Activated CD8-positive, alpha-beta memory T cell treated with anti-CD3 and anti-CD28 coated beads, Interleukin-2, amount 50 U/mL, for 48 hours (primary cell): Measurements from ENCODE around the gene AKT1.

Experiments used
- DNase-seq: peaks from one replicate; pipeline ENCODE4 v3.0.0-alpha.2; 2020

Gene AKT1

DNA sequence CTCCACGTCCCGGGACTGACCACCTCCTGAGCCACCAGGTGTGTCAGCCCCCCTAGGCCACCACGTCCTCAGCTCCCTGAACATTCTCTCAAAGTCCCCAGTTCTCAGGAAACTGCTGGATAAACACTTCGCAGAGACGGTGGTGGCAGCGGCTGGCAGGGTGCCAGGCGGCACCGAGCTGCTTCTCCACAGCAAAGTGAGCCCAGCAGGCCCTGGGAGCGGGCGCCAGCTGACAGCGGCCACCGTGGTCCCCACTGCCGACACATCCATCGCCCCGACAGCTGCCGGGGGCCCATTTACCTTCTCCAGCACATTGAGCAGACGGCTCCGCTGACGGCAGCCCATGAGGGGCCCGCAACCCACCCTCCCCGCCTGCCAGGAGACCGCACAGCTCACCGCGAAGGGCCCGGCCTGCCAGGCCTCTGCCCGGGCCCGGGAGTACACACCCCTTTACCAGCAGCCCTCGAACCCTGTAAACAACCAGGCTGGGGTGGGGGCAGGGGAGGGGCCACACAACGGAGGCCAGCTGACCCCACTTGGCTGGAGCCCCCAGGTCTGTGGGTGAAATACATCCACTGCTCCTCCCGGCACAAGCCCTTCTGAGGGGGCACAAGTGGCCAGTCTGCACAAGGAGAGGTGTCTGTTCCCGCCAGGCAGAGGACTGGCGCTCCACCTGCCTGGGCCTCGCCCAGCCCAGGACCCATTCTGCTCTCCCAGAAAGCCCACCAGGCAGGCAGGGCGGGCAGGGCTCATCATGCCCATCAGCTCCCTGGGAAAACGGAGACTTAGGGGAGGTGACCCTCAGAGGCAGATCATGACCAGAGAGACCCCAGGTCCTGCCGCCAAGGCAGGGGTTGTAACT lies 10.5 kb downstream of the AKT1 start:
- no peak for DNase-seq

DNA sequence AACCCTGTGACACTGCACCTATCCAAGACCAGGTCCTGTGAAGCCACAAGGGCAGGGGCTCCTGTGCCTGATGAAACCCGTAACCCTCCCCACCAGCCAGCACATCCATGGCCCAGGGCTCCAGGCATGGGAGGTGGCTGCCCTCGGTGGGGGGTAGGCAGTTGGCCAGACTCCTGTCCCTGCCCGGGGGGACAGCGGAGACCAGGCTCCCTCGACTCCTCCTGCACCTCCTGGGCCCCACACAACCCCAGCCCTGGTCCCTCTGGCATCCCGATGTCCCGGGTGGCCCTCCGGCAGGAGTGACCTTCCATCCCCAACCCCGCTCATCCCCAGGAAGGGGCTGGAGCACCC lies 11.4 kb downstream of the AKT1 start:
- DNase-seq, result no peak

DNA sequence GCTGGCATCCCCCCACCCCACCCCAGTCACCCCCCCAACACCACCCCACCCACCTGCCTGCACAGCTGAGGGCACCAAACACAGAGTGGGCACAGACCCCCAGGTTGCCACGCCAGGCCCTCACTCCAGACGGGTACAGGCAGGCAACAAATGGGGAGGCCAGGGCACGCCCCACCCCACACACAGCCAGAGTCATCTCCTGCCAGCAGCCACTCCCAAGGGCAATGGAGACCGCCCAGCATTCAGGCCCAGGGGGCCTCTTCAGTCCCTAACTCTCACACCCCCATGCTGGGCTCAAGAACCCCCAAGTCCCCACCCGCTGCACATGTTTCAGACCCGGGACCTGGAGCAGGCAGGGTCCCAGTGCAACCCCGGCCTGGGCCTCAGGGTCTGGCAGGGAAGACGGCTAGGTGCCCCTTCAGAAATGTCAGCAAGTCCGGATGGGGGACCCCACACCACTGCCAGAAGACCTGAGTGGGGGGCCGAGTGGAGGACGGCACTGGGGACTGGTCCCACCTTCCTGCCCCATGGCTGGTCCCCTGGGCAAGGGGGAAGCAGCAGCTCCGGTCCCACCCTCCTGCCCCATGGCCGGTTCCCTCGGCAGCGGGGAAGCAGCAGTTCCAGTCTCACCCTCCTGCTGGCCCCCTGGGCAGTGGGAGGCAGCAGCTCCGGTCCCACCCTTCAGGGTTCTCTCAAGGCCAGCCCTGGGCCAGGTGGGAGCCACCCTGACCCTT lies 11.9 kb downstream of the AKT1 start:
- DNase-seq, result no peak

DNA sequence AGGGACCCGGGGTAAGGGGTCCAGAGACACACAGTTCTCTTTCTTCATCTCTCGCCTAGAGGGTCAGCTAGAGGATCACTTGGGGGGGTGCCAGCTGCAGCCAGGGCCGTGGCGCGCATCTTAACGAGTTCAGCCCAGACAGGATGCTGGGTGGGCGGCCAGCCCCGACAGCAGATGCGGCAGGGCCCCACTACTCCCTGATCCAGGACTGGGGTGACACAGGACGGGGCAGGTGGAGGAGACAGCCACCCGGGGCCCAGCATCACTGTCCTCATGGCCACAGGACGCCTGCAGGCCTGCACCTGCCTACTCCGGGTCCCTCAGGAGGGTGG lies 12.8 kb downstream of the AKT1 start:
- no peak for DNase-seq

DNA sequence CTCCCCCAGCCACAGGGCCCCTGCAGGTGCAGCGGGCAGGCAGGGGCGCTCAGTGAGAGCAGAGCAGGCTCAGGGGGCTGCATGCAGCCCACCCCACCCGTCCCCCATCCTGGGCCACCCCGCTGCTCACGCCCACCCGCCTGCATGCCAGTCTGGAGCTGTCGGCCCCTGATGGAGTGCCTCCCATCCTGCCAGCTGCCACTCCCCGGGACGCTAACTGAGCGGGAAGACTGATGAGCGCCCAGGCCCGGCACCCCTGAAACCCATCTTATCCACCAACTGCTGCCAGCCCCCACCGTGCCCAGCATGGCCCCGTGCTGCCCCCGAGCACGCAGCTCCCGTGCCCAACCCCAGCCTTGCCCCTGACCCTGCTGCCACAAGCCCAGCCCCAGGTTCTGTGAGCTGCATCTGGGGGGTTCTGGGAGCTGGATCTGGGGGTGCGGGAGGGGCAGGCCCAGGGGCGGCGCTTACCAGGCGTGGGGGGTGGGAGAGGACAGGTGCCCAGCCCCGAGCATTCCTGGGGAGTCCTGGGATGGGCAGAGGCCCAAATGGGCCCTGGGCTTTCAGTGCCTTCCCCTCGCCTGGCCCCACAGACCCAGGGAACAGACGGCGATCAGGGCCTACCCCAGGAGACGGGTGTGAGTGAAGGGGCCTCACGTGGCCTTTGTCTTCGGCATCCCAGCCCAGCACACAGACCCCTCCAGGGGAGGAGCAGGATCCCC lies 13.3 kb downstream of the AKT1 start:
- DNase-seq, result no peak

DNA sequence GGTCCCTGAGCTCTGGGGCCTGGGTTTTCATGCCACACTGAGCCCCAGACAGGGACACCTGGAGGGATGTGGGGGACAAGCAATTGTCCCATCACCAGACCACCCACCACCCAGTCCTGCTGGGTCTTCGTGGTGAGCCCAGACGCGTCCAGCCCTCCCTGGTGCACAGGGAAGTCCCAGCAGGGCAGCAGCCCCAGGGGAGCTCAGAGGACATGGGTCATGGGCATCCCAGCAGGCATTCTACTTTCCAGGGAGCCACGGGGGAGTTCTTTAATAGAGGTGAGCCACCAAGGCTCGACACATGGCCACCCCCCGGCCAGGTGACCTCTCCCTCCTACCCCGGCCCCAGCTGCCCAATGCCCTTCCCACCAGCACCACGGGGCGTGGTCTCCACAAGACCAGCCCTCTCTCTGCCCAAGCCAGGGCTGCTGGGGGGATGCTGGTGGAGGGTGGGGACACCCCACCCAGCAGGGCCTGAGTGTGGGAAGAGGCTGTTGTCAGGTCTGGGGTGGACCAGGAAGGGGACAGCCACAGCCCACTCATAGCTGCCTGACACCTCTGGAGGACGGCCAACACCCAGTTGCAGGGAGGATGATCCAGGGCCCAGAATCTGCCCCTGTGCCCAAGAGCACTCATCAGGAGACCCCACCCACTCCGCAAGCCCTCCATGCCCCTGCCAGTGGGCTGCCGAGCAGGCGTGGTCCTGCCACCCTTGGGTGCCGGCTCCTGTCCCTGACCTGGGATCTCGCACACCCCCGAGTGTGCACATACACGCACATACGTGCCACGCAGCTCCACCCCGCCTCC lies 14.1 kb downstream of the AKT1 start:
- no peak for DNase-seq

DNA sequence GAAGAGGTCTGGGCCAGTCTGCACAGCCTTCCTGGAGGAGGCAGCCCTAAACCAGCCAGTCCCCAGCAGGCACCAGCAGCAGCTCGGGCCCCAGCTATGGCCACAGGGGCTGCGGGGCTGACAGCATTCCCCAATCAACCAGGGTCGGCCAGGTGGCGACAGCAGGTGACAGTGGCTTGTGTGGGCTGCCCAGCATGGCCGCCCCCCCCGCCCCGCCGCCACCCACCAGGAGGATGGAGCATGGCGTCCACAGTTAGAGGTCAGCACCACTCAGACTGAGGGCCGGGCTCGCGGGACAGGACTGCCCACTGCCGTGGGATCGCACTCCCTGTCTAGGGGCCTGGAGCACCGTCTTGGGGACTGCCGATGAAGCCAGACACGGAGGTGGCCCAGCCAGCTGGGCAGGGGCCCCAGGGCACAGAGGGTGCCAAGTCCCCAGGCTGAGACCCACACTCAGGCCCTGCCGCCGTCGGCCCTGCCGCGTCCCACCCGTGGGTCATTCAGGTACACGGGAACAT lies 15.0 kb downstream of the AKT1 start:
- DNase-seq, result no peak

DNA sequence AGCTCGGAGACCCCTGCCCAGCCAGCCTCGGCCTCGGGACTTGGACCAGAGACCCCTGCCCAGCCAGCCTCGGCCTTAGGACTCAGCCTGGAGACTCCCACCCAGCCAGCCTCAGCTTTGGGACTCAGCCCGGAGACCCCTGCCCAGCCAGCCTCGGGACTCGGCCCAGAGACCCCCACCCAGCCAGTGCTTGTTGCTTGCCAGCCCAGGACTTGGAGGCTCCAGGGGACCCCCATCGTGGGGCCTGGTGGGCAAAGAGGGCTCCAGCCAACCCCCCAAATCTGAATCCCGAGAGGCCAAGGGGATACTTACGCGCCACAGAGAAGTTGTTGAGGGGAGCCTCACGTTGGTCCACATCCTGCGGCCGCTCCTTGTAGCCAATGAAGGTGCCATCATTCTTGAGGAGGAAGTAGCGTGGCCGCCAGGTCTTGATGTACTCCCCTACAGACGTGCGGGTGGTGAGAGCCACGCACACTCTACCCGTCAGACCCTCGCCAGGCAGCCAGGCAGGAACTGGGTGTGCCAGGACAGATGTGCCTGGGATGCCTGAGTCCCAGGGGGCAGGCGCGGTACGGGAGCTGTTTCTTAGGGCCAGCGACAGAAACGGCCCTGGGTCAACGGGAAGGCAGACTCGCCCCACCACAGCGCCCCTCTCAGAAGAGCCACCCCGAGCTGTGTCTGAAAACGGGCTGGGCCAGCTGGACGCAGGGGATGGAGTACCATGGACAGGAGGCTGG lies 15.6 kb downstream of the AKT1 start:
- DNase-seq, result no peak

DNA sequence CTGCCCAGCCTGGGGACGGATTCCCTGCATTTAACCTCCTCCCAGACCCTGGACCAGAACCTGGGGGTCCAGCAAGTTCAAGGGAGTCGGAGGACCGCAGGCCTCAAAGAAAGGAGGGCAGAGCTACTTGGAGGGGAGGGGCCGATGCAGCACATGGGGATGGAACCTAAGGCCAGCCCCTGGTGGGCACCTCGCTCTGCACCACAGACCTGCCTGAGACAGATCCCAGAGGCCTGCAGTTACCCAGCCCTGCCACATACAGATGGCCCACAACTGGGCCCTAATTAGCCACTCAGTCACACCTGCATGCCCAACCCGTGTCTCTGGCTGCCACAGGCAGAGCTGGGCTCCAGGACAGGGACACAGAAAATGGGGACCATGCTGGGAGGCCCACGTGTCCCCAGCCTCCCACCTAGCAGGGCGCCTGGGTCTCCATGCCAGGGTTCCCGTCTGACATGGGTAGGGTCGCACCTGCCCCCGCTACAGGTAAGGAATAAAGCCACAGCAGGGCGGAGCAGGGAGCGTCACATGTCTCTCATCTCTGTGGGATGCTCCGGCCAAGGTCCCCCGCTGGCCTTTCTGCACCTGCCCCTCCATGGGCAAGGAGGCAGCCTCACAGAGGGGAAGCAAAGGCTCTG lies 16.7 kb downstream of the AKT1 start:
- DNase-seq, result no peak

DNA sequence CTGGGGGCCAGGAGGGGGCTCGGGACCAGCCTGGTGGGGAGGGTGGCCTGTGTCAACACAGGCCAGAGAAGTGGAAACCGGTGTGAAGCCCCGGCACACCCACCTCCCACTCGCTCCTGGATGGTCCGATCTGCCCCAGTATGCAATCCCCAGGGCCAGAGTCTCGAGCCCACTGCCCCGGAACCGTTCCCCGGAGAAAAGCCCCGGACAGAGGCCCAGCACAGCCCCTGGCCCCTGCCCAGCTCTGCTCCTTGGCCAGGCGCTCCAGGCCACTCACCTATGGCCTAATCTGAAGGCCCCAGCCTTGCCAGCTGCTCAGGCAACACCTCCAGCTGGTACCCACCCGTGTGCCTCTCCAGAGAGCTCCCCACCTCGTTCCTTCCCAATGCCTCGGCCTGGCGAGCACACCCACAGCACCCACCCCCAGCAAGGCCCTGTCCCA lies 17.7 kb downstream of the AKT1 start:
- DNase-seq, result no peak

DNA sequence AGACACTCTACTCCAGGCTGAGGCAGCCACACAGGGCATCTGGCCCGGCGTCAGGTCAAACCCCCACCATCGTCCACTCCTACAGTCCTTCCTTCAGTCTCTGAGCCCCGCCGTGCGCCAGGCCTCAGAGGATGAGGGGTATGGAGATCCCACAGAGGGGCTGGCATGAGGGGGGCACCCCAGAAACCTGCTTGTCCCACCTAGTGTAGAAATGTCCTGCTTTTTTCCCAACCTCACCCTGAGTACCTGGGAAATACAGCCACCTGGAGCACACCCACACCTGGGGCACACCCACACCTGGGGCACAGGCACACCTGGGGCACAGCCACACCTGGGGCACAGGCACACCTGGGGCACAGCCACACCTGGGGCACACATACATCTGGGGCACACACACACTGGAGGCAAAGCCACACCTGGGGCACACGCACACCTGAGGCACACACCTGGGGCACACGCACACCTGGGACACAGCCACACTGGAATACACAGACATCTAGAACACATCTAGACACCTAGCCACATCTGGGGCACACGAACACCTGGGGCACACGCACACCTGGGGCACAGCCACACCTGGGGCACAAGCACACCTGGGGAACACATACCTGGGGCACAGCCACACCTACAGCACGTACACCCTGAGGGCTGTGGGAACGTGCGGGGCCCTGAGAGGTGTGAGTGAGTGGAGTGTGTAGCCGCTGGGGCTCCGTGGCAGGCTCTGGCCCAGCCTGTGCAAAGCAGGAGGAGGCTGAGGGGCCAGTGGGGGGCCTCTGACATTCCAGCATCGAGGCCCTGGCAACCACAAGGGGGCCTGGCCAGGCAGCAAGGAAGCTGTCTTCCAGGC lies 18.4 kb downstream of the AKT1 start:
- no peak for DNase-seq

DNA sequence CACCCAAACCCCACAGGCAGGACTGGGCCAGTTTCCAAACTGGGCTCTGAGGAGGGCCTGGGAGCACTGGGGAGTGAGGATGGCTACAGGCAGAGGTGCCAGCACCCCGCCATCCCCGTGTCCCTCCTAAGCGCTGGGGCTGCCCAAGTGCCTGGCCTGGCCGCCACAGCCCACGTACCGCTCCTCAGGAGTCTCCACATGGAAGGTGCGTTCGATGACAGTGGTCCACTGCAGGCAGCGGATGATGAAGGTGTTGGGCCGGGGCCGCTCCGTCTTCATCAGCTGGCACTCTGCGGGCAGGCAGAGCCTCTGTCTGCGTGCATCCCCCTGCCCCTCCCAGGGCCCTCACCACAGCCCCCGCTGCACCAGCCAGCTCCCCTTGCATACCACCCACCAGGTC lies 19.1 kb downstream of the AKT1 start:
- no peak for DNase-seq

DNA sequence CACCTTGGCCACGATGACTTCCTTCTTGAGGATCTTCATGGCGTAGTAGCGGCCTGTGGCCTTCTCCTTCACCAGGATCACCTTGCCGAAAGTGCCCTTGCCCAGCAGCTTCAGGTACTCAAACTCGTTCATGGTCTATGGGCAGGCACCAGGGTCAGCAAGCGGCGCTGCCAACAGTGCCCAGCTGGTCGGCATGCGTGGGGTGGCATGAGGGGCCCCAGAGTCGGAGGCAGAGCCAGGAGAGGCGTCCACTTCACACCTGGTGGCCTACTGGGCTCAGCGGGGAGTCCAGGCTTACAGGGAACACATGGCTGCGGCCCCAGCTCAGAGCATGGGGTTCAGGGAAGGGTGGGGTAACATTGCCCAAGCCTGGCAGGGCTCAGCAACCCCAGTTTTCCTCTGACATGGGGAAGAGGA lies 20.5 kb downstream of the AKT1 start:
- no peak for DNase-seq

DNA sequence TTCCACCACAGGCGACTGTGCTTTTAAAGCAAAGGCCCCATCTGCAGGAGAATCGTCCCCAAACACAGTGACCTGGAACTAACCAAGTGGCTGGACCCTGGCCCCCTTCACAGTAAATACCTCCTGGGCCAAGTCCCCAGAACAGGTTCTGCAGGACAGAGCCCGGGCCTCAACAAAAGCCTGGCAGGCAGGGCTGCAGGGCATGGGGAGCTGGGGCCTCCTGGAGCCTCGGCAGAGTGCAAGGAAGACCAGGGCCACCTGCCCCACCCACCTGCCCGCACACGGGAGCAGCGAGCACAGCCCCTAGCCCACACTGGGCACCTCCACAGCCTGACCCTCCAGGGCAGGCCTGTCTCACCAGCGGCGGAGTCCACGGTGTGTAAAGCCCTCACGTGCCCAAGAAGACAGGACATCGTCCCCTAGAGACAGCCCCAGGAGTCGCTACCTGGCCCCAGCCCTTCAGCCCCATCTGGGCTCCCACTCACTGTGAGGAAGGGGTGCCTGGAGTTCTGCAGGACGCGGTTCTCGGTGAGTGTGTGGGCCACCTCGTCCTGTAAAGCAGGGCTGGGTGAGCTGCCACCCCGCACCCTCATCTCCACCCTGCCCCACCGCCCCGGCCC lies 21.0 kb downstream of the AKT1 start:
- DNase-seq, result no peak

DNA sequence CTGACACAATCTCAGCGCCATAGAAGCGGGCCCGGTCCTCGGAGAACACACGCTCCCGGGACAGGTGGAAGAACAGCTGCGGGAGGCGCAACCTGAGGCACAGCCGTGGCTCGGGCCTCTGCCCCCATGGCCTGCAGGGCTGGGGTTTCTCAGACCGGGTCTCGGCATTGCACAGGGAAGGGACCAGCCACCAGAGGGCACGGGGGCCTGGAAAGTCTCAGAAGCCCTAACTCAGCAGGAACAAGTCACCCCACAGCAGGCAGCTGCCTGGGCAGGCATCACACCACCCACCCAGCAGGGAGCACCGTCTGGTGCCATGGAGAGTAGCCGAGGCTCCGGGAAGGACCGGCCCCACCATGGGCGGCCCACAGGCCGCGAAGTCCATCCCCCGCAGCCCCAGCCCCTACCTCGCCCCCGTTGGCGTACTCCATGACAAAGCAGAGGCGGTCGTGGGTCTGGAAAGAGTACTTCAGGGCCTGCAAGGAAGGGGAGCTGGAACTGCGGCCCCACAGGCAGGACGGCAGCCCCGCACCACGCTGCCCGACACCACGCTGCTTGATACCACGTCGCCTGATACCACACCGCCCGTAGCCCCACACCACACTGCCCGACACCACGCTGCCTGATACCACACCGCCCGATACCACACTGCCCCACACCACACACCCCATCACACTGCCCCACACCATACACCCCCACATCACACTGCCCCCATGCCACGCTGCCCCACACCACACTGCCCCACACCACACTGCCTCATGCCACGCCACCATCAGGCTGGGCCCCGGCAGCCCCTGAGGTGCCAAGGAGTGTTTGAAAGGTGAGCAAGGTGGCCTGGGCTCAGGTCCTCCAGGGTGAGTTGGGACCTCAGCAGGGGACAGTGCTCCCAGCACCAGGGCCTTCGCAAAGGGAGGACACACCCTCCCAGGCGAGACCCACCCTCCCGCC lies 21.8 kb downstream of the AKT1 start:
- DNase-seq, result no peak

DNA sequence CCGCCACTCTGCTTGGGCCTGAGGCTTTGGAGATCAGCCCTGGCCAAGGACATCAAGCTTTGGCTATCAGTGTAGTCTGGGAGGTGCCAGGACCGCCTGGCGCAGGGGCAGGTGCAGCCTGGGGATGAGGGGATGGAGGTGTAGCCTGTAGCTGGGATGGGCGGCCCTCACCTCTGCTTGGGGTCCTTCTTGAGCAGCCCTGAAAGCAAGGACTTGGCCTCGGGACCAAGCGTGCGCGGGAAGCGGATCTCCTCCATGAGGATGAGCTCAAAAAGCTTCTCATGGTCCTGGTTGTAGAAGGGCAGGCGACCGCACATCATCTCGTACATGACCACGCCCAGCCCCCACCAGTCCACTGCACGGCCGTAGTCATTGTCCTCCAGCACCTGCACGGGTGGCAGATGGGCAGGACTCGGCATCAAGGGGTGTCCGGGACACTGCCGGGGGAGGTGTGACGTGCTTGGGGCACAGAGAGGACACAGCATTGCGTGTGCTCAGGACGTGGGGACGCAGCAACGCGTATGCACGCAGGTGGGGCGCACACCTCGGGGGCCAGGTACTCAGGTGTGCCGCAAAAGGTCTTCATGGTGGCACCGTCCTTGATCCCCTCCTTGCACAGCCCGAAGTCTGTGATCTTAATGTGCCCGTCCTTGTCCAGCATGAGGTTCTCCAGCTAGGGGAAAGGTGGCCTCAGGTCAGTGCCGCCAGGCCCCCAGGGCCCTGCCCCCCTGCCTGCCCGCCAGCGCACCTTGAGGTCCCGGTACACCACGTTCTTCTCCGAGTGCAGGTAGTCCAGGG lies 22.6 kb downstream of the AKT1 start:
- DNase-seq, result no peak

DNA sequence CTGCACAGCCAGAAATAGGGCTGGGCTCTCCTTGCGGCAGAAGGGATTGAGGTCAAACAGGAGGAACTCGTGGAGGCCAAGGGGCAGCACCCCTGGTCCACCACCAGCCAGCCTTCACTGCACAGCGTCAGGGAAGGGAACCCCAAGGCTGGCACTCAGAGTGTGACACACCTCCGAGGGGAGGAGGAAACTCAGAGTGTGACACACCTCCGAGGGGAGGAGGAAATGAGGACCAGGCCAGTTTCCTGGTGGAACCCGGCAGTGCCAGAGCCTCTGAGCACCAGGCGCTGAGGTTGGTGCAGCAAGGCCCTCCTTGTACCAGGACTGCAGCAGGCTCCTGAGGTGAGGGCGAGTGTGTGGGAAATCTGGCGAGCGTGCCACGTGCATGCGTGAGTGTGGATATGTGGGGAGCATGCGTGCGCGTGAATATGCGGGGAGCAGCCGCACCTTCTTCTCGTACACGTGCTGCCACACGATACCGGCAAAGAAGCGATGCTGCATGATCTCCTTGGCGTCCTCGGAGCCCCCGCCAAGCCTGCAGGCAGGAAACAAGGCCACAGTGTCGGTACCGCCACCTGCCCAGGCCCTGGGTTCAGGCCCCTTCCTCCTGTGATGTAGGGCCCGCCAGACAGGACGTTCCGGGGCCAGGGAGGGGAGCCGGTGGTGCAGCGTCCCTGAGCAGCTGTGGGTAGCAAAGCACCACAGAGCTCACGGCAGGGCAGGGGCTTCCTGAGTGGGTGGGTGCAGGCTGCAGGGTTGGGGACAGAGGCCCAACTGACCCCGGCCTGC lies 23.4 kb downstream of the AKT1 start:
- DNase-seq, result no peak
